Hematopoietic multipotent progenitor cell treated with erythropoietin and hydrocortisone succinate and interleukin-3 and kit ligand, for 15 days (in vitro differentiated cells): ENCODE data around the gene ZNF217.
"Not testable (repeated sequence)": the region's sequence is repeated elsewhere in the genome, so short reads cannot be mapped to it uniquely, and the experiment has no call there.

Experiments used
- DNase-seq: peaks from one replicate; pipeline ENCODE4 v3.0.0-alpha.2; 2015; ENCODE audit warnings: low spot score

The ZNF217 gene

DNA sequence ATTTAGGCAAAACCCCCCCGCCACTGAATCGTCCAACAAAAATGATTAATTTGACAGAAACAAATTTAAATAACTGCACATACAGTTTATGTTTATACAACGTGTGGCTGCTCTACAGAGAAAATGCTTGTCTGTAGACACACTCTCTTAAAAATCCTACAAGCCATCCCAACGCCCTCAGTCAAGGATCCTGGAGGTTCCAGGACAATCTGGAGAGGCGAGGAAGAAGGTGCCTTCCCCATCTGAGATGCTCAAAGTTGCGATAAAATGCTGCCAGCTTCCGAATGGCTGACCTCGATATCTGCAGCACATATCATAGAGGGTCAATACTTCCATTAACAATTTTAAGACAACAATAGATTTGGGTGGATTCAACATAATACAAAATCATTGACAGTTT is 25.3 kb downstream of the ZNF217 start:
- DNase-seq: no peak

- DNase-seq: no peak
Measured at GRCh38 chr20:53567379-53567917, 26.2 kb downstream of the ZNF217 start.

DNA sequence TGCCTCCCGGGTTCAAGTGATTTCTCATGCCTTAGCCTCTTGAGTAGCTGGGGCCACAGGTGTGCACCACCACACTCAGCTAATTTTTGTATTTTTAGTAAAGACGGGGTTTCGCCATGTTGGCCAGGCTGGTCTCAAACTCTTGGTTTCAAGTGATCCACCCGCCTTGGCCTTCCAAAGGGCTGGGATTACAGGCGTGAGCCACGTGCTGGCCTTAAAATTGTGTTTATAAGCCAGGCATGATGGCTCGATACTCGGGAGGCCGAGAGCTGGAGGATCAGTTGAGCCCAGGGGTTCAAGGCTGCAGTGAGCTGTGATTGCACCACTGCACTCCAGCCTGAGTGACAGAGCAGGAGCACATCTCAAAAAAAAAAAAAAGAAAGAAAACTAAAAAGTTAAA is 27.0 kb downstream of the ZNF217 start:
- not testable (repeated sequence) for DNase-seq

- DNase-seq: no peak
Measured at GRCh38 chr20:53565254-53565653, 28.4 kb downstream of the ZNF217 start.

GRCh38 chr20:53562104-53562764 is 31.4 kb downstream of the ZNF217 start:
- not testable (repeated sequence) for DNase-seq

- DNase-seq: no peak
Measured at GRCh38 chr20:53561505-53561904, 32.1 kb downstream of the ZNF217 start.

GRCh38 chr20:53559816-53560215 is 33.8 kb downstream of the ZNF217 start:
- no peak for DNase-seq

- no peak for DNase-seq
Measured at GRCh38 chr20:53557130-53557529, 36.5 kb downstream of the ZNF217 start.

DNA sequence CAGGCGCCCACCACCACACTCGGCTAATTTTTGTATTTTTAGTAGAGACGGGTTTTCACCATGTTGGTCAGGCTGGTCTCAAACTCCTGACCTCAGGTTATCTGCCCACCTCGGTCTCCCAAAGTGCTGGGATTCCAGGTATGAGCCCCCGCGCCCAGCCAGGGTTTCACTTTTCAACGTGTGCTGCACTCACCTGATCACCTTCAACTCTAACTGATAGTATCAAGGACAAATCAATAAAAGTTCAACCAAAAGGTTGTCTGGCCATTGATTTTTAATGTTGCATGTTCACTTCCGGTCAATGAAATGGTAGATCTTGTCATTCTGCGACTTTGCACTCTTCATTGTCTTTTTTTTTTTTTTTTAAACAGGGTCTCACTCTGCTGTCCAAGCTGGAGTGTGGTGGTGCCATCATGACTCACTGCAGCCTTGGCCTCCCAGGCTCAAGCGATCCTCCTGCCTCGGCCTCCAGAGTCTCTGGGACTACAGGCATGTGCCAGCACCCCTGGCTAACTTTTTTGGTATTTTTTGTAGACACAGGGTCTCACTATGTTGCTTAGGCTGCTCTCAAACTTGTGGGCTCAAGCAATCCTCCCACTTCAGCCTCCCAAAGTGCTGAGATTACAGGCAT is 37.3 kb downstream of the ZNF217 start:
- DNase-seq: no peak

DNA sequence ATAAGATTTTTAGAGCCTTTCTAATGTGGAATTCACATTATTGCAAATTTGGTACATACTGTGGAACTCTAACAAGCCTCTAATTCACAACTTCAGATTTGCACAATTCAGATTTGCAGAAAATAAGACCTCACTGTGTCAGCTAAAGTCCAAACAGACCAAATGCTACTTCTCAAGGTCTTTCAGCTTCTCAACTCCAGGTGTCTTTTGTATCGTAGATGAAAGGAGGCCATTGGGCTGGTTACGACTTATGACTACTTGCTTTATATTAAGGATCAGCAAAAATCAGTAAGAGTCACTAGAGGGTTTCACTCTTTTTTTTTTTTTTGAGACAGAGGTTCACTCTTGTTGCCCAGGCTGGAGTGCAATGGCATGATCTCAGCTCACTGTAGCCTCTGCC is 37.8 kb downstream of the ZNF217 start:
- DNase-seq: no peak

DNA sequence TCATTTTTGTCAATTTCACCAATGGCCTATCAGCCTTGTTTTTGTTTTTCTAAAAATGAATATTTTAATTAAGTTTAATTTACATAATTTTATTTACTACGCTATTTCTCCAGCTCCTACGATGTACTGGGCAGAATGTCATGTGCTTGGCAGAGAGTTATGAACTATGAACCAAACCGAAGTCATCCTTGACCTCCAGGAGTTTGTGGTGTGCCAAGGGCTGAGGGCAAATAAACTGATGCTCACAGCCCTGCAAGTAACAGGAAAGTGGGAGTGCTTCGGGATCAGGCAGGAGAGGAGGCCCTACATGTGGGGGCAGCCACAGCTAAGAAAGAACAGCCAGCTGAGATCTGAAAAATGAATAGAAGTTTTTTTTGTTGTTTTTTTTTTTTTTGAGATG is 38.6 kb downstream of the ZNF217 start:
- no peak for DNase-seq

DNA sequence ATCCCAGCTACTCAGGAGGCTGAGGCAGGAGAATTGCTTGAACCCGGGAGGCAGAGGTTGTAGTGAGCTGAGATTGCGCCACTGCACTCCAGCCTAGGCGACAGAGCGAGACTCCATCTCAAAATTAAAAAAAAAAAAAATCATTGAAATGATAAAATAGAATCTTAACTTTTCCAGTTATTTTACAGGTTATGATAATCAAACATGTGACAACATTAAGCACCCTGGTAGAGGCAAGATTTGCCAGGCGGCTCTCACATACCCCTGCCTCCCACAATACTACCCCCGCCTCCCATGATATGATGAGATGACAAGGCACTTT is 41.1 kb downstream of the ZNF217 start:
- DNase-seq: not testable (repeated sequence)

GRCh38 chr20:53551719-53552571 is 41.7 kb downstream of the ZNF217 start:
- DNase-seq: not testable (repeated sequence)

DNA sequence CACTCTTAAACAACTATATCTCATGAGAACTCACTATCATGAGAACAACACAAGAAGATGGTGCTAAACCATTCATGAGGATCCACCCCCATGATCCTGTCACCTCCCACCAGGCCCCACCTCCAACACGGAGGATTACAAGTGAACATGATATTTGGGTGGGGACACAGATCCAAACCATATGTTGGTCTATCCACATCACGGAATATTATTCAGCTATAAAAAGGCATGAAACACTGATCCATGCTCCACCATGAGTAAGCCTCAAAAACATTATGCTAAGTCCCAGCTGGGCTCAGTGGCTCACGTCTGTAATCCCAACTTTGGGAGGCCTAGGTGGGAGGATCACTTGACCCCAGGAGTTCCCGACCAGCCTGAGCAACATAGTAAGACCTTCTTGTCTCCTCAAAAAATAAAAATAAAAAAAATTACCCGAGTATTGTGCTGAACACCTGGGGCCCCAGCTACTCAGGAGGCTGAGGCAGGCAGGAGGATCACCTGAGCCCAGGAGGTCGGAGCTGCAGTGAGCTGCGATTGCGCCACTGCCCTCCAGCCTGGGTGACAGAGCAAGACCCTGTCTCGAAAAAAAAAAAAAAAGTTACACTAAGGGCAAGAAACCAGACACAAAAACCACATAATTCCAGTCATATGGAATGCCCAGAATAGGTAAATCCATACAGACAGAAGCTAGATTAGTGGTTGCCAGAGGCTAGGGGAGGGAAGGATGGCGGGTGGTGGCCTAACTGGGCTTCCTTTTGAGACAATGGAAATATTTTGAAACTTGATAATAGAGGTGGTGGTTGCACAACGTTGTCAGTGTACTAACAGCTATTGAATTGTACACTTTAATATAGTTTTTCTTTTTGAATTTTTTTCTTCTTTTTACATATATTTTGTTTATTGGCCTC is 43.1 kb downstream of the ZNF217 start:
- no peak for DNase-seq

DNA sequence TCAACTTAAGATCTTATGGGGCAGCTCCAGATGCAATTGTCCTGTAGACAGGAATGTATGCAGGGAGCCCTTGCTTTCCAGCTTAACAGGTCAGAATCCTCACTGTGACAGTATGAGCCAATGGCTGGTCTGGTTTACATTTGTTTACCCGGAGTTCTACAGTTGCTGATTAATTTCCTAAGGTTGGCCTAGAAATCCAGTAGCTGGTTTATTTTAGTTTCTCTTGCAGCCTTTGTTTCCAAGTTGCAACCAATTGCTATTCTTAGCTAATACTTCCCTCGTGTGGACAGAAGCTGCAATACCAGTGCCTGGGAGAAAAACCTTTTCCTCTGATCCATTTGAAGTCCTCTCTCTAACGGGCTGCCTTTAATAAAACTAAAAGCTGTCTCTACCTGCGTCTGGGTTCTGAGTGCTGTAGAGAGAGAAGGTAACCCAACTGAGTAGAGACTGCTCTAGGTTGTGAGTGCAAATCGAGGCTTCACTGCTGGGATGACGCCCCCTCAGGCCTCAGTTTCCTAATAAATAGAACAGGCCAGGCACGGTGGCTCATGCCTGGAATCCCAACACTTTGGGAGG is 45.9 kb downstream of the ZNF217 start:
- DNase-seq: no peak

DNA sequence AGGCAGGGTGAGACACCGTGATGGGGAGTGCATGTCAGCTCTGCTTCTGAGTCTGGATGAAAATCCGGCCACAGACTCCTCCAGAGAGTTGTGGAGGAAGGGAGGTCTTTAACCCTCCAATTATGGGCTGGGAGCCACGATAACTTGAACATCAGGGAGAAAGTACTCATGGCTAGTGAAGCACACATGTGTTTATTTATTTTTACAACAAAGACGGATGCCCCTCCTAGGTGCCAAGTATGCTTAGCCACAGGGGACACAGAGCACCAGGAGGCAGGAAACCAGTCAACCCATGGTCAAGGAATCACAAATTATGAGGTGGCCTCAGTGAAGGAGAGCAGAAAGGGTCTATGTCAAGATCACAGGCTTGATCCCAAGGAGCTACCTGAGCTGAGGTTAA is 54.1 kb downstream of the ZNF217 start:
- DNase-seq: no peak

DNA sequence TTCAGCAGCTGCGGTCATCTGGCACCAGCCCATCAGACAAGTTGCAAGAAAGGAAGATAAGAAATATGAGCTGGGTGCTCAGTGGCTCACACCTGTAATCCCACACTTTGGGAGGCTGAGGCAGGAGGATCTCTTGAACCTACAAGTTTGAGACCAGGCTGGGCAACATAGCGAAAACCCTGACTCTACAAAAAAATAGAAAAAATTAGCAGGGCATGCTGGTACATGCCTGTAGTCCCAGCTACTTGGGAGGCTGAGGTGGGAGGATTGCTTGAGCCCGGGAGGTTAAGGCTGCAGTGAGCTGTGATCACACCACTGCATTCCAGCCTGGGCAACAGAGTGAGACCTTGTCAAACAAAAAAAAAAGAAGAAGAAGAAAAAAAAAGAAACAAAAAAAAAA is 57.3 kb downstream of the ZNF217 start:
- not testable (repeated sequence) for DNase-seq

DNA sequence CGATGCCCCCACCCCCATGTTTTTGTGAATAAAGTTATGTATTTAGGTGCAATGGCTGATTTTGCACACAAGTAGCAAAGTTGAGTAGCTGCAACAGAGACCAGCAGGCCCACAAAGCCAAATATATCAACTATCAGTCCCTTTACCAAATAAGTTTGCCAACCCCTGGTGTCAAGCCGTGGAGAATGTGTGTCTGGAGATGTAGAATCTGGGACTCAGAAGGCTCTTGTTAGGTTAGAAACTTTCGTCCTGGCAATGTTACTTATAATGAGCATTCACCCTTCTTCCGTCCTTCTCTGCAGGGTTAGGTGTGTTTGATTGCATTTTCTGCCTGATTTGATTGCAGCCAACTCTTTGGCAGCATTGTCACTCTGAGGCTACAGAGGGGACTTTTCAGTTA is 57.8 kb downstream of the ZNF217 start:
- no peak for DNase-seq

- no peak for DNase-seq
Measured at GRCh38 chr20:53534037-53534436, 59.6 kb downstream of the ZNF217 start.

- no peak for DNase-seq
Measured at GRCh38 chr20:53533500-53533899, 60.1 kb downstream of the ZNF217 start.

DNA sequence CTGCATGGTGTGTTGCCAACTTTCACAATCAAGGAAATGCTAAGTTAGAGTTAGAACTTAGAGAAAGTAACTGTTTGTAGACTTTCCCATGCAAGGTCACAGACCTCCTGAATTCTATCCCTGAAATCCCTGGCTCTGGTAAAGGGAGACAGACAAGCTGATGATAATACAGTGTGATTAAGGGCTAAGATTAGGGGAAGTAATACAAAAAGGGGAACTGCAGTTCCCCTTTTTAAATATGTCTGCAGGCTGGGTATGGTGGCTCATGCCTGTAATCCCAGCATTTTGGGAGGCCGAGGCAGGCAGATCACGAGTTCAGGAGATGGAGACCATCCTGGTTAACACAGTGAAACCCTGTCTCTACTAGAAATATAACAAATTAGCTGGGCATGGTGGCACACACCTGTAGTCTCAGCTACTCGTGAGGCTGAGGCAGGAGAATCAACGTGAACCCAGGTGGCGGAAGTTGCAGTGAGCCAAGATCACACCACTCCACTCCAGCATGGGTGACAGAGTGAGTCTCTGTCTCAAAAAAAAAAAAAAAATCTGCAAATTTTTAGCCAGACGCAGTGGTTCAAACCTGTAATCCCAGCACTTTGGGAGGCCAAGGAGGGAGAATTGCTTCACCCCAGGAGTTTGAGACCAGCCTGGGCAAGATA is 60.9 kb downstream of the ZNF217 start:
- not testable (repeated sequence) for DNase-seq
